ENCODE results near the gene RBM47. TPM values are rescaled to one million over a fixed set of nuclear protein-coding genes. Genes with fewer than 3 reads are reported as not detected.
"Not testable (repeated sequence)": the region's sequence is repeated elsewhere in the genome, so short reads cannot be mapped to it uniquely, and the experiment has no call there.

Gene RBM47
- total and polyA plus RNA-seq, 2 experiments from 2014 or later: 35.6 to 139 TPM

DNA sequence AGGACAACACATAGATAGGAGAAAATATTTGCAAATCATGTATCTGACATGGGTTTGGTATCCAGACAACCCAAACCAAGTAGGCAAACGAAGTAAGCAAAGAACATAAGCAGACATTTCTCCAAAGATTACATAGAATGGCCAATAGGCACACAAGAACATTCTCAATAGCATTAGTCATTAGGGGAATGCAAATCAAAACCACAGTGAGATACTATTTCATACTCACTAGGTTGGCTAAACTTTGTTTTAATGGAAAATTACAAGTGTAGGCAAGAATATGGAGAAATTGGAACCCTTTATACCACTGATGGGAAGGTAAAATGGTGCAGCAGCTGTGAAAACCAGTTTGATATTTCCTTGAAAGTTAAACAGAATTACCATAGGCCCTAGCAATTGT, 219.8 kb downstream of the RBM47 start (continued):
- TF ChIP-seq, protein P1, sequence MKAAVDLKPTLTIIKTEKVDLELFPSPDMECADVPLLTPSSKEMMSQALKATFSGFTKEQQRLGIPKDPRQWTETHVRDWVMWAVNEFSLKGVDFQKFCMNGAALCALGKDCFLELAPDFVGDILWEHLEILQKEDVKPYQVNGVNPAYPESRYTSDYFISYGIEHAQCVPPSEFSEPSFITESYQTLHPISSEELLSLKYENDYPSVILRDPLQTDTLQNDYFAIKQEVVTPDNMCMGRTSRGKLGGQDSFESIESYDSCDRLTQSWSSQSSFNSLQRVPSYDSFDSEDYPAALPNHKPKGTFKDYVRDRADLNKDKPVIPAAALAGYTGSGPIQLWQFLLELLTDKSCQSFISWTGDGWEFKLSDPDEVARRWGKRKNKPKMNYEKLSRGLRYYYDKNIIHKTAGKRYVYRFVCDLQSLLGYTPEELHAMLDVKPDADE (IDR thresholded peaks at IDR 0.05): no peak
- TF ChIP-seq POLR2AphosphoS5 (IDR thresholded peaks at IDR 0.05; ENCODE audit: low read depth) (no peak), STAT1 (IDR thresholded peaks at IDR 0.05; ENCODE audit: unreplicated experiment) (no peak), JUNB (IDR thresholded peaks at IDR 0.05; ENCODE audit: unreplicated experiment) (no peak)
- TF ChIP-seq, protein P2, sequence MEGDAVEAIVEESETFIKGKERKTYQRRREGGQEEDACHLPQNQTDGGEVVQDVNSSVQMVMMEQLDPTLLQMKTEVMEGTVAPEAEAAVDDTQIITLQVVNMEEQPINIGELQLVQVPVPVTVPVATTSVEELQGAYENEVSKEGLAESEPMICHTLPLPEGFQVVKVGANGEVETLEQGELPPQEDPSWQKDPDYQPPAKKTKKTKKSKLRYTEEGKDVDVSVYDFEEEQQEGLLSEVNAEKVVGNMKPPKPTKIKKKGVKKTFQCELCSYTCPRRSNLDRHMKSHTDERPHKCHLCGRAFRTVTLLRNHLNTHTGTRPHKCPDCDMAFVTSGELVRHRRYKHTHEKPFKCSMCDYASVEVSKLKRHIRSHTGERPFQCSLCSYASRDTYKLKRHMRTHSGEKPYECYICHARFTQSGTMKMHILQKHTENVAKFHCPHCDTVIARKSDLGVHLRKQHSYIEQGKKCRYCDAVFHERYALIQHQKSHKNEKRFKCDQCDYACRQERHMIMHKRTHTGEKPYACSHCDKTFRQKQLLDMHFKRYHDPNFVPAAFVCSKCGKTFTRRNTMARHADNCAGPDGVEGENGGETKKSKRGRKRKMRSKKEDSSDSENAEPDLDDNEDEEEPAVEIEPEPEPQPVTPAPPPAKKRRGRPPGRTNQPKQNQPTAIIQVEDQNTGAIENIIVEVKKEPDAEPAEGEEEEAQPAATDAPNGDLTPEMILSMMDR (conservative IDR thresholded peaks at IDR 0.05; ENCODE audit: low read depth in 2 of 2): no peak
- TF ChIP-seq, protein P3, sequence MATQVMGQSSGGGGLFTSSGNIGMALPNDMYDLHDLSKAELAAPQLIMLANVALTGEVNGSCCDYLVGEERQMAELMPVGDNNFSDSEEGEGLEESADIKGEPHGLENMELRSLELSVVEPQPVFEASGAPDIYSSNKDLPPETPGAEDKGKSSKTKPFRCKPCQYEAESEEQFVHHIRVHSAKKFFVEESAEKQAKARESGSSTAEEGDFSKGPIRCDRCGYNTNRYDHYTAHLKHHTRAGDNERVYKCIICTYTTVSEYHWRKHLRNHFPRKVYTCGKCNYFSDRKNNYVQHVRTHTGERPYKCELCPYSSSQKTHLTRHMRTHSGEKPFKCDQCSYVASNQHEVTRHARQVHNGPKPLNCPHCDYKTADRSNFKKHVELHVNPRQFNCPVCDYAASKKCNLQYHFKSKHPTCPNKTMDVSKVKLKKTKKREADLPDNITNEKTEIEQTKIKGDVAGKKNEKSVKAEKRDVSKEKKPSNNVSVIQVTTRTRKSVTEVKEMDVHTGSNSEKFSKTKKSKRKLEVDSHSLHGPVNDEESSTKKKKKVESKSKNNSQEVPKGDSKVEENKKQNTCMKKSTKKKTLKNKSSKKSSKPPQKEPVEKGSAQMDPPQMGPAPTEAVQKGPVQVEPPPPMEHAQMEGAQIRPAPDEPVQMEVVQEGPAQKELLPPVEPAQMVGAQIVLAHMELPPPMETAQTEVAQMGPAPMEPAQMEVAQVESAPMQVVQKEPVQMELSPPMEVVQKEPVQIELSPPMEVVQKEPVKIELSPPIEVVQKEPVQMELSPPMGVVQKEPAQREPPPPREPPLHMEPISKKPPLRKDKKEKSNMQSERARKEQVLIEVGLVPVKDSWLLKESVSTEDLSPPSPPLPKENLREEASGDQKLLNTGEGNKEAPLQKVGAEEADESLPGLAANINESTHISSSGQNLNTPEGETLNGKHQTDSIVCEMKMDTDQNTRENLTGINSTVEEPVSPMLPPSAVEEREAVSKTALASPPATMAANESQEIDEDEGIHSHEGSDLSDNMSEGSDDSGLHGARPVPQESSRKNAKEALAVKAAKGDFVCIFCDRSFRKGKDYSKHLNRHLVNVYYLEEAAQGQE (IDR thresholded peaks at IDR 0.05; ENCODE audit: unreplicated experiment): no peak

DNA sequence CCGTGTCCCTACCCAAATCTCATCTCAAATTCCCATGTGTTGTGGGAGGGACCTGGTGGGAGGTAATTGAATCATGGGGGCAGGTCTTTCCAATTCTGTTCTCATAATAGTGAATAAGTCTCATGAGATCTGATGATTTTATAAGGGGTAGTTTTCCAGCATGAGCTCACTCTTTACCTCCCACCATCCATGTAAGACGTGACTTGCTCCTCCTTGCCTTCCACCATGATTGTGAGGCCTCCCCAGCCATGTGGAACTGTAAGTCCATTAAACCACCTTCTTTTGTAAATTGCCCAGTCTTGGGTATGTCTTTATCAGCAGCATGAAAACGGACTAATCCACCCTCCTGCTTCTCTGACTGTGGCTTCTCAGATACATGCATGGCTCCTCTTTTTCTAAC, 222.2 kb downstream of the RBM47 start:
- not testable (repeated sequence) for H3K27ac ChIP-seq (ENCODE audit: low read depth); H3K9me2 ChIP-seq (ENCODE audit: insufficient read depth); H3K4me3 Mint-ChIP-seq; H3K4me1 Mint-ChIP-seq; H3K36me3 ChIP-seq (ENCODE audit: insufficient read depth); H3K4me1 ChIP-seq (ENCODE audit: insufficient read depth); H3K4me3 ChIP-seq; H3K79me2 ChIP-seq (replicated peaks; ENCODE audit: insufficient read depth); DNase-seq (ENCODE audit: low spot score); H4K20me1 ChIP-seq (replicated peaks; ENCODE audit: insufficient read depth); H3K4me2 ChIP-seq; H3K27me3 Mint-ChIP-seq (ENCODE audit: insufficient read depth, low read depth, poor library complexity); H3F3A ChIP-seq (replicated peaks; ENCODE audit: low read depth); H3K27me3 ChIP-seq (ENCODE audit: insufficient read depth); H2AFZ ChIP-seq; H3K27ac Mint-ChIP-seq; ATAC-seq
- Mint-ChIP-seq H3K36me3 (ENCODE audit: low read depth) (peaks cover 24% of the 10 kb centered on the region), H3K9me3 (peaks cover 26% of the 10 kb centered on the region)

DNA sequence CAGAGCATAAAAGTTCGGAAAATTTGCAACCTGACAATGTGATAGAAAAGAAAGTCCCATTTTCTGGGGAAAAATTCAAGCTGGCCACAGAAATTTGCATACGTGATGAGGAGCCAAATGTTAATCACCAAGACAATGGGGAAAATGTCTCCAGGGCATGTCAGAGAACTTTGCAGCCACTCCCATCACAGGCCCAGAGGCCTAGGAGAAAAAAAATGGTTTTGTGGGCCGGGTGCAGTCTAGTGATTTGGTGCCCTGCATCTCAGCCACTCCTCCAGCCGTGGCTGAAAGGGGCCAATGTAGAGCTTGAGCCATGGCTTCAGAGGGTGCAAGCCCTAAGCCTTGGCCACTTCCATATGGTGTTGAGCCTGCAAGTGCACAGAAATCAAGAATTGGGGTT, 223.3 kb downstream of the RBM47 start:
- Histone ChIP-seq H3K27me3 (ENCODE audit: insufficient read depth) (no peaks in the 10 kb centered on the region), H2AFZ (no peak overlapping the region), H4K20me1 (replicated peaks; ENCODE audit: insufficient read depth) (no peaks in the 10 kb centered on the region), H3K27ac (ENCODE audit: low read depth) (no peak overlapping the region), H3K4me1 (ENCODE audit: insufficient read depth) (no peaks in the 10 kb centered on the region), H3F3A (replicated peaks; ENCODE audit: low read depth) (no peaks in the 10 kb centered on the region), H3K36me3 (ENCODE audit: insufficient read depth) (no peaks in the 10 kb centered on the region), H3K9me2 (ENCODE audit: insufficient read depth) (no peaks in the 10 kb centered on the region), H3K4me2 (no peak overlapping the region), H3K79me2 (replicated peaks; ENCODE audit: insufficient read depth) (no peaks in the 10 kb centered on the region), H3K4me3 (no peak overlapping the region)
- H3K27me3 Mint-ChIP-seq (ENCODE audit: insufficient read depth, low read depth, poor library complexity): peaks cover 9% of the 10 kb centered on the region
- H3K4me3 Mint-ChIP-seq: no peak overlapping the region
- no peak for ATAC-seq
- H3K36me3 Mint-ChIP-seq (ENCODE audit: low read depth): peaks cover 24% of the 10 kb centered on the region
- H3K27ac Mint-ChIP-seq: no peak overlapping the region
- no peak for DNase-seq (ENCODE audit: low spot score)
- no peak for TF ChIP-seq EZH2phosphoT487 (IDR thresholded peaks at IDR 0.05; ENCODE audit: unreplicated experiment)
- peaks cover 26% of the 10 kb centered on the region for H3K9me3 Mint-ChIP-seq
- H3K4me1 Mint-ChIP-seq: peaks cover 8% of the 10 kb centered on the region; the same call in 1 of the 3 replicates

Data from GM23338 (cell line).